AG10803 (cell line): ENCODE data around the gene ADGRG4.

Experiments used
- DNase-seq: peaks from one replicate; pipeline ENCODE4 v3.0.0; 2010; ENCODE audit warnings: low read depth
- H3K4me3 ChIP-seq: 2 replicates; pipeline ENCODE4 v1.5.1; 2011; ENCODE audit warnings: mild to moderate bottlenecking, low read length, control low read depth
- CTCF ChIP-seq: conservative IDR thresholded peaks from 2 replicates; pipeline ENCODE4 v1.5.1; 2011; ENCODE audit warnings: mild to moderate bottlenecking, low read length, control low read depth, inconsistent platforms

Gene ADGRG4

DNA sequence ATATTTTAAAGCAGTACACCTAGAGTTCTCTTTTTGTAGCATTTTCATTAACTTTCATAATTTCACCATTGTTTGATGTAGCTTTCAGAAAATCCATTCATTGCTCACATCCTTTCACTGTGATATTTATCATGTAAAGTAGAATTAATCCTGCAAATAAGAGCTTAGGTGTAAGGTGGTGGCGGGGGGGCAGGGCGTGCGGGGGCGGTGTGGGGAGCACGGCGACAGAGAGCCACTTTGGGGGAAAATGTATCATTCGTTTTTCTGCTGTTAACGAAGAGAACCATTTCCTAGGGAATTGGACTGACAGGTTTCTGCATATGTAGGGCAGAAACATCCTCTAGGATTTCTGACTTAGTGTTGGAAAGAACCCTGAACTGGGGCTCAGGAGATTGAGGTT is 104.4 kb downstream of the ADGRG4 start:
- DNase-seq, result no peak
- no peak for TF ChIP-seq CTCF
- no peak overlapping the region for H3K4me3 ChIP-seq

DNA sequence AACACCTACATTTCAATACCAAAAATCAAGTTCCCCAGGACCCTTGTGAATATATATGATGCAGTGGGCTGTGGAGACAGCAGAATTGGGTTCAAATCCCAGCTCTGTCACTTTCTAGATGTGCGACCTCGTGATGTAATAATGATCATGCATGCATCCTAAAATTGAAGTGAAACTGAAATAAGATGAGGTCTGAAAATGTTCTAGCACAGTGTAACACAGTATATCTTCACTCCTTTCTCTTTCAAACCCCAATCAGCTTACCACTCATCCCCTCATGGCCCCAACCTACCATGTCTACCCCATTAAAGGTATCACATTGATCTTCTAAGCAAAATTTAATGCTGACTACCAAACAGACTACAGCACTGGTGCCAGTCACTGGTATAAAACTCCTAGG is 117.0 kb downstream of the ADGRG4 start:
- TF ChIP-seq CTCF, result no peak
- no peak overlapping the region for H3K4me3 ChIP-seq
- no peak for DNase-seq

GRCh38 chrX:136421338-136421737 is 120.6 kb downstream of the ADGRG4 start:
- no peak for TF ChIP-seq CTCF
- DNase-seq, result no peak
- H3K4me3 ChIP-seq, result no peak overlapping the region

DNA sequence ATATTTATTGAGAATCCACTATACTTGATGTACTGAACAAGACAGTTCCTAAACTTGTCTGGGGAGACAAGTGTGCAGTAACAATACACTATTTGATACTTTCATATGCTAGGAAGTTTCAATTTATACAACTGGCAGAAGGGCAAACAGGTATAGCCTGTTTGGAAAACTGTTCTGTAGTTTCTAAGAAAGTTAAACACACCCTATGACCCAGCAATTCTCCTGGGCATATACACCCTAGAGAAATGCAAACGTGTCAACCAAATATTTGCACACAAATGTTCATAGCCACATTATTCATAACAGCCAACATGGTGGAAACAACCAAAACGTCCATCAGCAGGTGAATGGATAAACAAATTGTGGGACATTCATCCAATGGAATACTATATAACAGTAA is 123.0 kb downstream of the ADGRG4 start:
- DNase-seq, result no peak
- TF ChIP-seq CTCF, result no peak
- H3K4me3 ChIP-seq, result no peak overlapping the region

- TF ChIP-seq CTCF, result no peak
- H3K4me3 ChIP-seq, result no peak overlapping the region
- no peak for DNase-seq
Measured at GRCh38 chrX:136425996-136426395, 125.2 kb downstream of the ADGRG4 start.

- TF ChIP-seq CTCF, result no peak
- DNase-seq, result no peak
- H3K4me3 ChIP-seq, result no peak overlapping the region
Measured at GRCh38 chrX:136431625-136432024, 130.9 kb downstream of the ADGRG4 start.

- DNase-seq, result no peak
- H3K4me3 ChIP-seq, result no peak overlapping the region
Measured at GRCh38 chrX:136437774-136438173, 137.0 kb downstream of the ADGRG4 start.

More at GRCh38 chrX:136437774-136438173, 137.0 kb downstream of the ADGRG4 start:
- TF ChIP-seq CTCF, result no peak
